ENCODE results near the gene ELMO1.
A peak's percentile ranks its signal among the peaks of the same experiment; 100 is the strongest.

ELMO1 gene

DNA sequence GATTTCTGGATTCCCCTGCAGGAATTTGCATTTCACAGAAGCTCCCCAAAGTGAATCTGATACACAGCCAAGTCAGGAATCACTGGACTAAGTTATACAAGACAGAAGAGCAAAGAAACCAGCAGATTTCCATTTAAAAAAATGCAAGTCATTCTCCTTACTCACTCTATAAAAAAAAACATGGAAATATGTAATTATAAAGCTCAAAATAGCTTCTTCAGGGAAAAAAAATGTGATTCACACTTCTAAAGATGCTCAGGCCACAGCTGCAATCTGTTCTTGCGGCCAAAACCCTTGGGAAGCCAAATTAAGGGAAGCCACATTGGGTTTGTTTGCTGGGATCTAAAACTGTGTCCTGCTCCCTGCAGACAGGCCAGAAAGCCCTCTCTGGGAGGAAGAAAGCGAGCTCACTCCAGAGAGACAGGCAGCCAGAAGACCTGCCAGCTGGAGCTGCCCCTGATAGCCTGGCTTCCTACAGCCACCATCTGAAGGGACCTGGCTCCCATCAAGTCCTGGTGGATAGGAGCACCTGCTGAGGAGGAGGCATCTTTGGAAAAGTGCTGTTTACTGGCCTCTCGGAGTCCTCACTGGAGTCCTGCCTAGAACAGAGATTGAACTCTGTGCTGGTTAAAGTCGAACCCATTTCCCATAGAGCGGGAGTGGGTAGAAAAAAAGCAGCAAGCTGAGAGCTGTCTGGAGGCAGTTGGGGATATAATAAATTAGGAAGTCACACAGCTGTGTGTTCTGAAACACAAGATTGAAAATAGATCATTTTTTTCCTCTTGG lies 365.2 kb downstream of the ELMO1 start:
- TF ChIP-seq, protein P1, sequence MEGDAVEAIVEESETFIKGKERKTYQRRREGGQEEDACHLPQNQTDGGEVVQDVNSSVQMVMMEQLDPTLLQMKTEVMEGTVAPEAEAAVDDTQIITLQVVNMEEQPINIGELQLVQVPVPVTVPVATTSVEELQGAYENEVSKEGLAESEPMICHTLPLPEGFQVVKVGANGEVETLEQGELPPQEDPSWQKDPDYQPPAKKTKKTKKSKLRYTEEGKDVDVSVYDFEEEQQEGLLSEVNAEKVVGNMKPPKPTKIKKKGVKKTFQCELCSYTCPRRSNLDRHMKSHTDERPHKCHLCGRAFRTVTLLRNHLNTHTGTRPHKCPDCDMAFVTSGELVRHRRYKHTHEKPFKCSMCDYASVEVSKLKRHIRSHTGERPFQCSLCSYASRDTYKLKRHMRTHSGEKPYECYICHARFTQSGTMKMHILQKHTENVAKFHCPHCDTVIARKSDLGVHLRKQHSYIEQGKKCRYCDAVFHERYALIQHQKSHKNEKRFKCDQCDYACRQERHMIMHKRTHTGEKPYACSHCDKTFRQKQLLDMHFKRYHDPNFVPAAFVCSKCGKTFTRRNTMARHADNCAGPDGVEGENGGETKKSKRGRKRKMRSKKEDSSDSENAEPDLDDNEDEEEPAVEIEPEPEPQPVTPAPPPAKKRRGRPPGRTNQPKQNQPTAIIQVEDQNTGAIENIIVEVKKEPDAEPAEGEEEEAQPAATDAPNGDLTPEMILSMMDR (IDR thresholded peaks at IDR 0.05; ENCODE audit: low read depth, low read length, missing control alignments): no peak
- in situ Hi-C loops (cut with HindIII; ENCODE audit: low sequenced_read_pairs): no loop called here
- no peak overlapping the region for H3K4me3 ChIP-seq (ENCODE audit: low read depth, low read length)
- peak; percentile 68 for DNase-seq (ENCODE audit: low read depth)

DNA sequence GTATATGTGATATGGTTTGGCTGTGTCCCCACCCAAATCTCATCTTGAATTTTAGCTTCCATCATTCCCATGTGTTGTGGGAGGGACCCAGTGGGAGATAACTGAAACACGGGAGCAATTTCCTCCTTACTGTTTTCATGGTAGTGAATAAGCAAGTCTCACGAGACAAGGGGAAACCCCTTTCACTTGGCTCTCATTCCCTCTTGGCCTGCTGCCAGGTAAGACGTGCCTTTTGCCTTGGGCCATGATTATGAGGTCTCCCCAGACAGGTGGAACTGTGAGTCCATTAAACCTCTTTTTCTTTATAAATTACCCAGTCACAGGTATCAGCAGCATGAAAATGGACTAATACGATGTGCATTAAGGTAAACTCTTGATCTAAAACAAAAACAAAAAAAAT lies 367.2 kb downstream of the ELMO1 start:
- no peak for DNase-seq (ENCODE audit: low read depth)
- TF ChIP-seq, protein P1 (IDR thresholded peaks at IDR 0.05; ENCODE audit: low read depth, low read length, missing control alignments): no peak
- in situ Hi-C loops (cut with HindIII; ENCODE audit: low sequenced_read_pairs): no loop called here

DNA sequence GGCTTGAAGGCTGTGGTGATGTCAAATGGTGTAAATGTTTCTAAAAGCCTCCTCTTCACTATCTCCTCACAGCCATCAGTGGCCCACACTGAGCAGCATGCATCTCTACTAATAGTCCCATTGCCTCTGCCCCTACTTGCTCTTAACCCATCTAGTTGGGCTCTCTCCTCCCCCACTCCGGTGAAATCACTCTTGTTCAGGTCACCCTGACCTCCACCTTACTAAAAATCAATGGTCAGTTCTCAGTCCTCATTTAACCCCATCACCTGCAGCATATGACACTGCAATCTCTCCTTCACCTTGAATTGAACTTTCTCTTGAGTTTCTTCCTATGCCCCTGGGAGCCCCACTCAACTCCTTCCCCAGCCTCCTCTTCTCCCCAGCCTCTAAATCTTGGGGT lies 369.2 kb downstream of the ELMO1 start:
- no peak for DNase-seq (ENCODE audit: low read depth)
- no peak overlapping the region for H3K4me3 ChIP-seq (ENCODE audit: low read depth, low read length)
- in situ Hi-C loops (cut with HindIII; ENCODE audit: low sequenced_read_pairs): no loop called here
- TF ChIP-seq, protein P1 (IDR thresholded peaks at IDR 0.05; ENCODE audit: low read depth, low read length, missing control alignments): no peak

More for the DNA sequence above, 367.2 kb downstream of the ELMO1 start:
- H3K4me3 ChIP-seq (ENCODE audit: low read depth, low read length): no peak overlapping the region

DNA sequence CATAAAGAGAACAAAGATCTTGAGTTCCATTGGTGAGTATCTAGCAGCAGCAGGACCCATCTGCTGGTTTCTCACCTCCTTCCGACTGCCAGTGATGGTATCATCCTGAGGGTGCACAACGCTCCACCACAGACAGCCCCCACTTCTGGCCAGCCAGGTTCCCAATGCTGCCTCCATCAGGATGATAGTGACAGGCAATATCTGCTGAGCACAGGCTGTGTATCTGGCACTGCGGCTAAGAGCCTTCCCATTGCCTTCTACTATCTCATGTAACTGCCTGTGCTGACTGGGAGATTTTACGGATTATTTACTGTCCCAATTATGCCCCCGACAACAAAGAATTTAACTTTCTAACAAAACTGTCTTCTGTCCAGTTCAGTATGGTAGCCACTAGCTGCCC lies 372.0 kb downstream of the ELMO1 start:
- TF ChIP-seq, protein P1 (IDR thresholded peaks at IDR 0.05; ENCODE audit: low read depth, low read length, missing control alignments): no peak
- in situ Hi-C loops (cut with HindIII; ENCODE audit: low sequenced_read_pairs): no loop called here
- no peak for DNase-seq (ENCODE audit: low read depth)
- no peak overlapping the region for H3K4me3 ChIP-seq (ENCODE audit: low read depth, low read length)

DNA sequence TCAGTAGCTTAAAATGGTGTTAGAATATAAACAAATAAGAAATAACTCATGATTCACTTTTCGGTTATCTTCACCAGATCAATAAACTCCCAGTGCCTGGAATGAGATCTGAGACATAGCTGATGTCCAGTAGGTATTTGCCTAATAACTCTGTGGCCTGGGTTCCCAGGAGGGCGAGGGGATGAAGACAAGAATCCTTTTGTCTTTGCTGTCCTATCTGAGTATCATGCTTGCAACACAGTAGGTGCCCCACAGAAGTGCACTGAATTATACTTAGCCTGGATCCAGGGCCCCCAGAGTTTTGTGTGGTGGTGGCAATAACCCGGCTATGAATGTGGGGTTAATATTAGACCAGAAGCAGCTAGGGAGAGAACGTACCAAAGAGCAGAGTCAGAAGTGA lies 374.3 kb downstream of the ELMO1 start:
- TF ChIP-seq, protein P1 (IDR thresholded peaks at IDR 0.05; ENCODE audit: low read depth, low read length, missing control alignments): no peak
- H3K4me3 ChIP-seq (ENCODE audit: low read depth, low read length): no peak overlapping the region
- in situ Hi-C loops (cut with HindIII; ENCODE audit: low sequenced_read_pairs): no loop called here
- no peak for DNase-seq (ENCODE audit: low read depth)

DNA sequence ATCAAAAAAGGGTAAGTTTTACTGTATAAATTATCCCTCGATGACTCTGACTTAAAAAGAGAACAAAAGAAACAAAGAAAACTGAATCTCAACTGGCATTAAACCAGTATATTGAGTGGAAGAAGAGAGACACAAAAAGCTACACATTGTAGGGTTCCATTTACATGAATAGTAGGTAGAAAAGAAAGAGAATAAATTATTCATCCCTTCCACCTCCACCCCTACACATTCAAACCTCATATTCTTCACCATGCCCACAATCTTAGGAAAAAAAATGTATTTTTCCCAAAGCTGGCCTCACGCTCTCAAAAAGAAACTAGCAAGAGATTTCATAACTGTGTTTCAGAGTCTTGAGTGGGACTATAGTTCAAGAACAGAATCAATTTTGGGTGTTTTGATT lies 377.5 kb downstream of the ELMO1 start:
- in situ Hi-C loops (cut with HindIII; ENCODE audit: low sequenced_read_pairs): no loop called here
- TF ChIP-seq, protein P1 (IDR thresholded peaks at IDR 0.05; ENCODE audit: low read depth, low read length, missing control alignments): no peak
- DNase-seq (ENCODE audit: low read depth): no peak
- H3K4me3 ChIP-seq (ENCODE audit: low read depth, low read length): no peak overlapping the region

All from astrocyte of the cerebellum (primary cell).